PC-3 (cell line): Measurements from ENCODE around the gene CRNKL1.

Experiments
- CTCF ChIP-seq: fragments of 300-600 bp; sonication (generic); conservative IDR thresholded peaks from 2 replicates; pipeline ENCODE4 v1.5.1; 2017; ENCODE audit warnings: antibody characterized with exemption, low read depth, mild to moderate bottlenecking, low read length
- EZH2 ChIP-seq: fragments of 300-600 bp; sonication (generic); IDR thresholded peaks from one replicate; pipeline ENCODE4 v1.6.1; 2017; ENCODE audit warnings: antibody characterized with exemption, mild to moderate bottlenecking, low read length; ENCODE audit not compliant: unreplicated experiment
- EZH2phosphoT487 ChIP-seq: fragments of 300-600 bp; sonication (generic); IDR thresholded peaks from 2 replicates; pipeline ENCODE4 v1.6.1; 2018; ENCODE audit warnings: mild to moderate bottlenecking, antibody characterized with exemption, low read length, borderline replicate concordance

- TF ChIP-seq CTCF, result no peak
- no peak for TF ChIP-seq EZH2phosphoT487
- TF ChIP-seq EZH2, result no peak
Measured at GRCh38 chr20:20024942-20025341, 27.3 kb downstream of the CRNKL1 start.
